ENCODE data around the gene SORBS1. TPM values are rescaled to one million over a fixed set of nuclear protein-coding genes. Genes with fewer than 3 reads are reported as not detected.

The SORBS1 gene
- total and polyA plus RNA-seq, 2 experiments from 2014 or later, result 11.0 to 20.6 TPM

DNA sequence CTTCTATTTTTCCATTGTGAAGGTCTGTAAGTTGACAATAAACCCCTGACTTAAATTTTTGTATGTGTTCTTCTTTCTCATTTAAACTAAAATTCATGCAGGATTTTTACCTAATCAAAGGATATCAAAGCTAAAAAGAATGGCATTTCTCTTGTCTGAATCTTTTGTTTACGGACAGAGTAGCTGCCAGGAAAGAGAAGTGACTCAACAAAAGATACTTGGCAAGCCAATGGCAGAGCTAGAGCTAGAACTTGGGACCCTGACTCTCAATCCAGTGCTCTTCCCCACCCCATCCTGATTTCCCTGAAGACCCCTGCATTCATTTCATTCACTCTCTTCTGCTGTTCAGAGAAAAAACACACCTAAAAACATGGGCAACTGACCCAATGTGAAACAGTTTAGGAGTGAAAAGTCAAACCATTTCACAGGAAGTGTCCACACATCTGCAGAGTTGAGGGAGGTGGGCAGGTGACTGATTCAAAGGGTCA lies 230.2 kb downstream of the SORBS1 start:
- Histone ChIP-seq H3K4me3 (no peak overlapping the region), H3K27me3 (no peaks in the 10 kb centered on the region), H3K4me1 (ENCODE audit: low read depth) (peaks cover 23% of the 10 kb centered on the region), H3K9me3 (ENCODE audit: low read depth) (no peaks in the 10 kb centered on the region), H3K36me3 (no peaks in the 10 kb centered on the region), H3K27ac (no peak overlapping the region)
- no peak for DNase-seq (ENCODE audit: low read depth in 1 of 2, low spot score in 1 of 2)
- TF ChIP-seq, protein P1, sequence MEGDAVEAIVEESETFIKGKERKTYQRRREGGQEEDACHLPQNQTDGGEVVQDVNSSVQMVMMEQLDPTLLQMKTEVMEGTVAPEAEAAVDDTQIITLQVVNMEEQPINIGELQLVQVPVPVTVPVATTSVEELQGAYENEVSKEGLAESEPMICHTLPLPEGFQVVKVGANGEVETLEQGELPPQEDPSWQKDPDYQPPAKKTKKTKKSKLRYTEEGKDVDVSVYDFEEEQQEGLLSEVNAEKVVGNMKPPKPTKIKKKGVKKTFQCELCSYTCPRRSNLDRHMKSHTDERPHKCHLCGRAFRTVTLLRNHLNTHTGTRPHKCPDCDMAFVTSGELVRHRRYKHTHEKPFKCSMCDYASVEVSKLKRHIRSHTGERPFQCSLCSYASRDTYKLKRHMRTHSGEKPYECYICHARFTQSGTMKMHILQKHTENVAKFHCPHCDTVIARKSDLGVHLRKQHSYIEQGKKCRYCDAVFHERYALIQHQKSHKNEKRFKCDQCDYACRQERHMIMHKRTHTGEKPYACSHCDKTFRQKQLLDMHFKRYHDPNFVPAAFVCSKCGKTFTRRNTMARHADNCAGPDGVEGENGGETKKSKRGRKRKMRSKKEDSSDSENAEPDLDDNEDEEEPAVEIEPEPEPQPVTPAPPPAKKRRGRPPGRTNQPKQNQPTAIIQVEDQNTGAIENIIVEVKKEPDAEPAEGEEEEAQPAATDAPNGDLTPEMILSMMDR (IDR thresholded peaks at IDR 0.05; ENCODE audit: low read depth, low read length), result no peak

GRCh38 chr10:95329296-95329695 lies 231.9 kb downstream of the SORBS1 start:
- no peak for DNase-seq (ENCODE audit: low read depth in 1 of 2, low spot score in 1 of 2)
- no peaks in the 10 kb centered on the region for H3K9me3 ChIP-seq (ENCODE audit: low read depth)
- H3K4me1 ChIP-seq (ENCODE audit: low read depth), result peaks cover 30% of the 10 kb centered on the region
- H3K27me3 ChIP-seq, result no peaks in the 10 kb centered on the region
- H3K4me3 ChIP-seq, result no peak overlapping the region
- TF ChIP-seq, protein P1 (IDR thresholded peaks at IDR 0.05; ENCODE audit: low read depth, low read length), result no peak
- no peak overlapping the region for H3K27ac ChIP-seq
- no peaks in the 10 kb centered on the region for H3K36me3 ChIP-seq

DNA sequence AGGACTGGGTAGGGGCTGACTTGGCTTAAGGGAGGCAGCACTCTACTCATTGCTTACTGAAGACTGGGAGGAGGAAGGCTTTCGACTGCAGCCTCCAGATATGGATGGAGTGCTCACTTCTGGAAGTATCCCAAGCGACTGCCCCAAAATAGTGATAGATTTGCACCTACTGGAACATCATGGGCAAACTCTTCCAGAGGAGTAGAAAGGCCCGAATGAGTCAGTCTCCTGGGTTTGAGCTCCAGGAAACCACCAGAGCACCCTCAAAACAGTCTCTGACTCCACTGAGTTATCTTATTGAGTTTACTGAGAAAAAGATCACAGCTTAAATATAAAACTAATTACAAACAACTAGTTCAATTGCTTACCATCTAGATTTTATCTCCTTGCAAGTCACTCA lies 233.2 kb downstream of the SORBS1 start:
- no peak overlapping the region for H3K4me3 ChIP-seq
- H3K27me3 ChIP-seq, result no peaks in the 10 kb centered on the region
- TF ChIP-seq, protein P1 (IDR thresholded peaks at IDR 0.05; ENCODE audit: low read depth, low read length), result no peak

DNA sequence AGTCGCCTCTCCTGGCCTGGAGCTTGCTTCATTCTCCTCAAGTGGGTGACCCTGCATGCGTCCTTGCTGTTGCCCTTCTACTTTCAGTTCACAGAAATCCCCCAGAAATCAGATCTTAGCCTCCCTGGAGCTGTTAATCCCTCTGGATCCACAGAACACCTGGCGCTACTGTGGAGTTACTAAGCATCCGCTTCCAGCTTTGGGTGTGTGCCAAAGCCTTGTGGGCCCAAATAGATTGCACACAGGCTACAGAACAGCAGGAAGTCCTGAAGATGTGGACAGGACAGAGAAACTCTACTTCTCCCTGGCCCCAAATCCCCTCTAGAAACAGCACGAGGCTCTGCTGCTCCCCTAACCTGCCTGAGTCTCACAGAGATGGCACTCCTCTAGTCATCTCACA lies 233.8 kb downstream of the SORBS1 start:
- Histone ChIP-seq H3K27me3 (no peaks in the 10 kb centered on the region), H3K4me1 (ENCODE audit: low read depth) (peaks cover 49% of the 10 kb centered on the region), H3K36me3 (no peaks in the 10 kb centered on the region), H3K9me3 (ENCODE audit: low read depth) (no peaks in the 10 kb centered on the region), H3K27ac (peak overlapping the region; percentile 69), H3K4me3 (no peak overlapping the region)
- TF ChIP-seq, protein P1 (IDR thresholded peaks at IDR 0.05; ENCODE audit: low read depth, low read length), result no peak
- DNase-seq (ENCODE audit: low read depth in 1 of 2, low spot score in 1 of 2), result peak; percentile 44 to 72

More for the DNA sequence above, 233.2 kb downstream of the SORBS1 start:
- DNase-seq (ENCODE audit: low read depth in 1 of 2, low spot score in 1 of 2), result no peak
- Histone ChIP-seq H3K9me3 (ENCODE audit: low read depth) (no peaks in the 10 kb centered on the region), H3K36me3 (no peaks in the 10 kb centered on the region), H3K4me1 (ENCODE audit: low read depth) (peaks cover 43% of the 10 kb centered on the region), H3K27ac (peak overlapping the region; percentile 69)

GRCh38 chr10:95326396-95326795 lies 234.8 kb downstream of the SORBS1 start:
- TF ChIP-seq, protein P1 (IDR thresholded peaks at IDR 0.05; ENCODE audit: low read depth, low read length), result no peak
- no peak for DNase-seq (ENCODE audit: low read depth in 1 of 2, low spot score in 1 of 2)
- Histone ChIP-seq H3K9me3 (ENCODE audit: low read depth) (no peaks in the 10 kb centered on the region), H3K36me3 (no peaks in the 10 kb centered on the region), H3K27me3 (no peaks in the 10 kb centered on the region), H3K4me1 (ENCODE audit: low read depth) (peaks cover 49% of the 10 kb centered on the region), H3K4me3 (no peak overlapping the region), H3K27ac (peak overlapping the region; percentile 69)
